B cell (primary cell): ENCODE data around the gene AZI2. TPM values are rescaled to one million over a fixed set of nuclear protein-coding genes. Genes with fewer than 3 reads are reported as not detected.

Experiments
- ATAC-seq: fragments of 200-7000 bp; cut with Tn5 transposase; one replicate; pipeline ENCODE4 v1.10.0; 2021; ENCODE audit warnings: low read depth, mild to moderate bottlenecking, moderate number of reproducible peaks, moderate library complexity
- CTCF ChIA-PET: fragments of 350-600 bp; sonication (Branson Sonifier 250); formaldehyde crosslinking; loops from one replicate; lab custom pipeline; 2021; ENCODE audit warnings: antibody characterized with exemption, inconsistent platforms; lab: Charles Lee
- POLR2A ChIA-PET: fragments of 350-600 bp; sonication (Branson Sonifier 250); formaldehyde crosslinking; loops from one replicate; lab custom pipeline; 2021; ENCODE audit warnings: antibody characterized with exemption; lab: Charles Lee
- DNase-seq: peaks from one replicate; pipeline ENCODE4 v3.0.0; 2013
- H2AFZ ChIP-seq: 2 replicates; pipeline ENCODE4 v1.6.1; 2012; ENCODE audit warnings: mild to moderate bottlenecking, low read depth, low read length; ENCODE audit not compliant: insufficient read depth, poor library complexity, severe bottlenecking
- H3K27ac ChIP-seq, 2 donors: 1 replicate in 1 of 2; 2 replicates in 1 of 2; pipeline ENCODE4 v1.5.1; 2012 to 2013; ENCODE audit warnings: low read length in 2 of 2, mild to moderate bottlenecking in 2 of 2, moderate library complexity in 1 of 2
- H3K27me3 ChIP-seq, 4 experiments: fragments of 200-600 bp in 1 of 4; sonication (generic) in 1 of 4; replicated peaks in 1 of 4; 1 replicate in 2 of 4; 2 replicates in 2 of 4; pipeline versions ENCODE4 v1.6.1 to v1.7.0; 2013 to 2016; ENCODE audit warnings: low read length in 3 of 4, mild to moderate bottlenecking in 2 of 4, mixed read lengths in 1 of 4, moderate library complexity in 1 of 4; ENCODE audit not compliant: insufficient read depth in 4 of 4, control insufficient read depth in 3 of 4; ENCODE audit errors: control extremely low read depth in 1 of 4
- H3K36me3 ChIP-seq, 2 experiments: replicated peaks in 1 of 2; 1 replicate in 1 of 2; 2 replicates in 1 of 2; pipeline versions ENCODE4 v1.6.1 to v1.7.1; 2013; ENCODE audit warnings: low read length in 1 of 2; ENCODE audit not compliant: insufficient read depth in 2 of 2, control insufficient read depth in 1 of 2; ENCODE audit errors: control extremely low read depth in 1 of 2, extremely low read depth in 1 of 2
- H3K4me1 ChIP-seq, 2 donors: fragments of 200-600 bp in 1 of 2; sonication (generic) in 1 of 2; 1 replicate in 1 of 2; 2 replicates in 1 of 2; pipeline versions ENCODE4 v1.5.1 to v1.6.1; 2013 to 2017; ENCODE audit warnings: low read length in 2 of 2; ENCODE audit not compliant: control insufficient read depth in 2 of 2, insufficient read depth in 2 of 2
- H3K4me2 ChIP-seq: replicated peaks from 2 replicates; pipeline ENCODE3; 2012; ENCODE audit warnings: mild to moderate bottlenecking, low read depth, low read length; ENCODE audit not compliant: poor library complexity, severe bottlenecking
- H3K4me3 ChIP-seq, 5 experiments: fragments of 200-600 bp in 1 of 5; sonication (generic) in 1 of 5; 1 replicate in 3 of 5; 2 replicates in 2 of 5; pipeline versions ENCODE4 v1.5.1 to v1.7.0; 2011 to 2016; ENCODE audit warnings: low read length in 4 of 5, mild to moderate bottlenecking in 4 of 5, low read depth in 2 of 5, control low read depth in 1 of 5, moderate library complexity in 1 of 5; ENCODE audit not compliant: insufficient read depth in 1 of 5; ENCODE audit errors: control extremely low read depth in 1 of 5, extremely low read depth in 1 of 5
- H3K79me2 ChIP-seq: fragments of 200-600 bp; sonication (generic); one replicate; pipeline ENCODE4 v1.6.0; 2016; ENCODE audit warnings: low read length; ENCODE audit not compliant: control insufficient read depth, insufficient read depth
- H3K9ac ChIP-seq: fragments of 200-600 bp; sonication (generic); 2 replicates; pipeline ENCODE4 v1.6.1; 2017; ENCODE audit warnings: mild to moderate bottlenecking, low read length, moderate library complexity
- H3K9me3 ChIP-seq, 3 donors: one replicate each; pipeline versions ENCODE4 v1.6.1 to v1.7.1; 2013; ENCODE audit warnings: low read length in 2 of 3; ENCODE audit not compliant: control insufficient read depth in 2 of 3, insufficient read depth in 1 of 3; ENCODE audit errors: control extremely low read depth in 1 of 3
- H4K20me1 ChIP-seq: 2 replicates; pipeline ENCODE4 v1.6.0; 2012; ENCODE audit warnings: mild to moderate bottlenecking, low read length; ENCODE audit not compliant: insufficient read depth, control insufficient read depth, poor library complexity, severe bottlenecking
- H3K27ac Mint-ChIP-seq: one replicate; pipeline ENCODE4 v1.8.0; 2021; ENCODE audit warnings: mixed read lengths
- H3K27me3 Mint-ChIP-seq: one replicate; pipeline ENCODE4 v1.8.0; 2021; ENCODE audit warnings: mixed read lengths
- H3K4me1 Mint-ChIP-seq: one replicate; pipeline ENCODE4 v1.8.0; 2021; ENCODE audit warnings: mixed read lengths
- H3K4me3 Mint-ChIP-seq: one replicate; pipeline ENCODE4 v1.8.0; 2021; ENCODE audit warnings: mixed read lengths
- H3K9me3 Mint-ChIP-seq: one replicate; pipeline ENCODE4 v1.8.0; 2022; ENCODE audit warnings: mixed read lengths; ENCODE audit not compliant: insufficient read depth
- CTCF ChIP-seq: fragments of 200-600 bp; IDR thresholded peaks from one replicate; pipeline ENCODE4 v1.8.0; 2022; ENCODE audit warnings: antibody characterized with exemption, mild to moderate bottlenecking
- EZH2 ChIP-seq: IDR thresholded peaks from 2 replicates; pipeline ENCODE4 v1.6.1; 2012; ENCODE audit warnings: borderline replicate concordance, low read depth, mild to moderate bottlenecking, moderate library complexity, low read length; ENCODE audit not compliant: insufficient read depth, poor library complexity, severe bottlenecking
- WGBS: methylation state at CpG from one replicate; pipeline ENCODE4 v1.1.5; 2013; ENCODE audit warnings: missing lambda C conversion rate; ENCODE audit not compliant: insufficient coverage; 5-methylcytosine and 5-hydroxymethylcytosine counted together
- intact Hi-C: fragments of 100-400 bp; cut with micrococcal nuclease; formaldehyde crosslinking; loops from one replicate; pipeline ENCODE4 v1.10.0; 2022
- polyA plus RNA-seq: library from polyadenylated mRNA; depleted of rRNA; stranded (reverse); fragments of >200 nt; gene quantifications from 2 replicates; pipeline ENCODE4 v1.2.3, GENCODE V29; 2012
- total RNA-seq, 2 donors: library from RNA; stranded (reverse); fragments of 120-200 nt in 1 of 2; gene quantifications; 1 replicate in 1 of 2; 2 replicates in 1 of 2; pipeline versions ENCODE4 v1.2.3 to v1.2.4, GENCODE V29; 2013 to 2022

The AZI2 gene
- total and polyA plus RNA-seq, 2 donors (not counting 1 experiment from before 2014, with no cell fraction given) = 7.1 to 21.1 TPM

GRCh38 chr3:28388978-28389377, 40.4 kb upstream of the AZI2 start:
- POLR2A ChIA-PET = no interaction called here
- intact Hi-C loops = no loop called here
- H3K27ac Mint-ChIP-seq = no peak overlapping the region
- Histone ChIP-seq H2AFZ (no peak overlapping the region), H3K4me3 (no peak overlapping the region), H3K9me3 (peaks cover 0 to 4% (median 2%) of the 10 kb centered on the region in 3 donors), H4K20me1 (no peaks in the 10 kb centered on the region), H3K4me2 (no peak overlapping the region), H3K27ac (no peak overlapping the region), H3K4me1 (no peaks in the 10 kb centered on the region), H3K27me3 (no peaks in the 10 kb centered on the region), H3K9ac (no peak overlapping the region), H3K36me3 (no peaks in the 10 kb centered on the region), H3K79me2 (no peaks in the 10 kb centered on the region)
- H3K4me3 Mint-ChIP-seq = no peak overlapping the region
- CTCF ChIA-PET = no interaction called here
- ATAC-seq = no peak
- H3K4me1 Mint-ChIP-seq = no peaks in the 10 kb centered on the region
- no peak for DNase-seq
- WGBS = no CpG with 5 or more reads among the region's 1 CpG
- peaks cover 4% of the 10 kb centered on the region for H3K27me3 Mint-ChIP-seq
- no peaks in the 10 kb centered on the region for H3K9me3 Mint-ChIP-seq
- TF ChIP-seq CTCF (no peak), EZH2 (no peak)

DNA sequence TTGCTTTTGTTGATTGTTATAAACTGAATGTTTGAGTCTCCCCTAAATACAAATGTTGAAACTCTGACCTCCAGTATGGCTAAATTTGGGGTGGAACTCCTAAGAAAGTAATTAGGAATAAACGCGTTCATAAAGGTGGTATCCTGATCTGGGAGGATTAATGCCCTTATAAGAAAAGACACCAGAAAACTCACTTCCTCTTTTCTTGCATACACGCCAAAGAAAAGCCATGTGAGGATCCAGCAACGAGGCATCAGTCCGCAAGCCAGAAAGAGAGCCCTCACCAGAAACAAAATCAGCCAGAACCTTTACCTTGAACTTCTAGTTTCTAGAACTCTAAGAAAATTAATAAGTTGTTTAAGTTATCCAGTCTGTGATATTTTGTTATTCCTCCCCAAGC, 37.4 kb upstream of the AZI2 start:
- Histone ChIP-seq H3K4me3 (no peak overlapping the region), H3K36me3 (no peaks in the 10 kb centered on the region), H3K9ac (no peak overlapping the region), H2AFZ (no peak overlapping the region), H3K4me1 (no peaks in the 10 kb centered on the region), H3K27ac (no peak overlapping the region), H4K20me1 (no peaks in the 10 kb centered on the region), H3K9me3 (no peaks in the 10 kb centered on the region), H3K27me3 (no peaks in the 10 kb centered on the region), H3K79me2 (no peaks in the 10 kb centered on the region), H3K4me2 (no peak overlapping the region)
- H3K9me3 Mint-ChIP-seq = no peaks in the 10 kb centered on the region
- no peaks in the 10 kb centered on the region for H3K4me1 Mint-ChIP-seq
- ChIA-PET POLR2A (interaction anchor here (0.5 kb wide), 1 partner anchor 653 kb away, joined by 5 read pairs; no protein-coding TSS in a partner anchor), CTCF (no interaction called here)
- no peak overlapping the region for H3K27ac Mint-ChIP-seq
- ATAC-seq (no peak), DNase-seq (no peak)
- H3K27me3 Mint-ChIP-seq = peaks cover 4% of the 10 kb centered on the region
- no peak overlapping the region for H3K4me3 Mint-ChIP-seq
- TF ChIP-seq EZH2 = no peak
- no peak for TF ChIP-seq CTCF
- intact Hi-C loops = no loop called here
- no CpG with 5 or more reads among the region's 5 CpGs for WGBS
